HS-27A (cell line): Measurements from ENCODE around the gene CNTFR.
"Not testable (repeated sequence)": the region's sequence is repeated elsewhere in the genome, so short reads cannot be mapped to it uniquely, and the experiment has no call there.

Source experiments
- DNase-seq: peaks from one replicate; pipeline ENCODE4 v3.0.0-alpha.2; 2012; ENCODE audit warnings: low read depth, missing footprints

Gene CNTFR, protein sequence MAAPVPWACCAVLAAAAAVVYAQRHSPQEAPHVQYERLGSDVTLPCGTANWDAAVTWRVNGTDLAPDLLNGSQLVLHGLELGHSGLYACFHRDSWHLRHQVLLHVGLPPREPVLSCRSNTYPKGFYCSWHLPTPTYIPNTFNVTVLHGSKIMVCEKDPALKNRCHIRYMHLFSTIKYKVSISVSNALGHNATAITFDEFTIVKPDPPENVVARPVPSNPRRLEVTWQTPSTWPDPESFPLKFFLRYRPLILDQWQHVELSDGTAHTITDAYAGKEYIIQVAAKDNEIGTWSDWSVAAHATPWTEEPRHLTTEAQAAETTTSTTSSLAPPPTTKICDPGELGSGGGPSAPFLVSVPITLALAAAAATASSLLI

GRCh38 chr9:34589636-34590380 lies at the start of gene CNTFR:
TSS of gene CNTFR (minus strand) at chr9:34589724. CDS start at chr9:34568981, 20,743 bp downstream.
- DNase-seq, result no peak

GRCh38 chr9:34639322-34639721 lies 49.8 kb upstream of the CNTFR start:
- DNase-seq, result not testable (repeated sequence)

- no peak for DNase-seq
These were observed 48.6 kb upstream of the CNTFR start for GRCh38 chr9:34638138-34638445.

GRCh38 chr9:34637356-34638137 lies 48.0 kb upstream of the CNTFR start, which contains the start of gene SIGMAR1:
TSS of gene SIGMAR1 (minus strand) at chr9:34637787. CDS start at chr9:34637697, 90 bp downstream.
- peak; percentile 83 for DNase-seq

DNA sequence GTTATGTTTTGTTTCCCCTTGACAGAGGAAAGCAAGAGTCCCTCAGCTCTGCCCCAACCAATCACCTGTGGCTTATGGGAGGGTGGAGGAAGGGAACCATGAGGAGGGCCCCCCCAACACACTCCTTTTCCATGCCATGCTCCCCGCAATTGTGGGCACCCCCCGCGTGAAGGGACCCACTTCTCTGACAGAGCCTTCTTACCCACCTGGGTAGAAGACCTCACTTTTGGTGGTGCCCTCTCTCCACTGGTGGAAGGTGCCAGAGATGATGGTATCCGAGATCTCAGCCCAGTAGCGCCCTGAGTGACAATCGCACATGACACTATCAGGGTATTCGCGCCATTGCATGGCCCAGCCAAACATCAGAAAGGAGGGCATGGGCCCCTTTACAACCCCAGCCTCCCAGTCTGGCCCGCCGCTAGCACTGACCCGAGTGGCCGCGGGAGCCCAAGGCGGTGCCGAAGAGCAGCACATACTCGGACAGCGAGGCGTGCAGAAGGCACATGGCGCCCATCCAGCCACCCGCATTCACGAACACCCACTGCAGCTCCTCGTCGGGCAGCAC lies 47.3 kb upstream of the CNTFR start:
- no peak for DNase-seq

- DNase-seq, result no peak
These were observed 46.0 kb upstream of the CNTFR start for GRCh38 chr9:34635556-34635955.

- no peak for DNase-seq
These were observed 45.2 kb upstream of the CNTFR start for GRCh38 chr9:34634551-34635248.

- DNase-seq, result no peak
These were observed 44.5 kb upstream of the CNTFR start for GRCh38 chr9:34633851-34634550.

GRCh38 chr9:34633166-34633565 lies 43.6 kb upstream of the CNTFR start:
- DNase-seq, result no peak

DNA sequence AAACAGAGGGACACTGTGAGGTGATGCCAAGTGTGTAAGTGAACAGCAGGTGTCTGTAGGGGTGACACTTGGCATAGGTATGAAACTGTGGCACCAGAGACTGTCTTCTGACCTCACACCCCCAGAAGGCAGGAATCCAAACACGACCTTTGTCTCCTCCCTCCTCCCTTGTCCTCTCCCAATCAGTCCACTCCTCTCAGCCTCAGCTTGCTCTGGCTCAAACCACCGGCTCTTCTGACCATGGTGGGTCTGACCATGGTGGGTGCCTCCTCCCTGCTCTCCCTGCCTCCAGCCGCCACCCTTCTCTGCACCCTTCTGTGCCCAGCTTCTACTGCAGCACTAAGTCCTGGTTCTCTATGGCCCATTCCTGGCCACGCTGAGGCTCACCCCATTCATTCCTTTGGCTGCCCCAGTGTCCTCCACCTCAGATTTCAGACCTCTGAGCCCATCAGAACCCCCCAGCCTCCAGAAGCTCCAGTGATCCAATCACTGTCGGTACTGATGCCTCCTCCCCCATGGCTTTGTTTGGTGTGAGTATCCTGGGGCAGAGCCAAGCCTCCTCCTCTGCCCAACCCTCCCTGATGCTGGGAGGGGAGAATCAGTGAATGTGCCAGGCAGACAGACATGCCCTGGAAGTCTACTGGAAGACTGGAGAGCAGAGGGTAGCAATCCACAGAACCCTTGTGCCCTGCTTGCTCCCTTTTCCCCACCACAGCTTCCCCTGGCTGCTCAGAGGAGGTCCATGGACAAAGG lies 41.1 kb upstream of the CNTFR start:
- no peak for DNase-seq

DNA sequence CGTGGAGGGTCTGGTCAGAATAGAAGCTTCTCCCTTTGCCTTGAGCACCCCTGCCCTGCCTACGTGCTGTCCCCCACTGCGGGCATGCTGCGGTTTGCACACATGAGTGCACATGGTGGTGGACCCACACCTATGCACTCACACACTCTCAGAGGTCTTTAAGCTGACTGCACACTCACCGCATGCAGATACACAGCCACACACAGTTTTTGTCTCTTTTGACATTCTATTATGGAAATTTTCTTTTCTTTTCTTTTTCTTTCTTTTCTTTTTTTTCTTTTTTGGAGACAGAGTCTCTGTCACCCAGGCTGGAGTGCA lies 39.9 kb upstream of the CNTFR start:
- DNase-seq, result no peak

DNA sequence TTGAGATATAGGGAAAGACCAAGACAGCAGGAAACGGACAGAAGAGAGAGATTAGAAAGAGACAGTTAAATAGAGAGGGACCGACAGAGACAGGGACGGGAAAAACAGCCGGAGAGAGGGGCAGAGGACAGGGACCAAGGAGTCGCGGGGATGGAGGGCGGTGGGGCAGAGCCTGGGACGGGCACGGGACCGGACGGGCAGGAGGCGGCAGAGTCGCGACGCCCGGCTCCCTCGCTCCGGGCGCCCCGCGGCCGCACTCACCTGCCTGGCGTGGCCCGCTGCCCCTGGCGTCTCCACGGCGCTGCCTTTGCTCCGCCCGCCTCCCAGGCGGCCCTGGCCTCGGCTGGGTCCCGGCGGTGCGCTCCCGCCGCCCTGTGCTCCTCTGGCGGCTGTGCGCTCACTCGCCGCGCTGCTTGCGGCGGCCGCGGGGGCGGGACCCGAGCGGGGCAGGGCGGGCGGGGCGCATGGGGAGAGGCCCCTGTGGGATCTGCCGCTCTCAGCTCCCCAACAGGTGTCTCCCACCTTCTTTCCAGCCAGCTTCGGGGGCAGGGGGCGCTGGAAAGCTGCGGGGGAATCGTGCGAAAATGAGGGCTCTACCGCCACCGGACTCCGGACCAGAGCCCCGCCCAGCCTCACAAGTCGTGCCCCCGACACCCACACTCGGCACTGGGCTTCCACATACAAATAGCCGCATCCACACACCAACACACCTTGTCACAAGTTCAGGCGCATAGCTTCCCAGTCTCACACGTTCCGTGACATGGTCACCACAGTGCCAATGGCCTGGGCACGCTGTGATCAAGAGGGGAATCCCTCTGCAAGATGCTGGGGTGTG lies 39.3 kb upstream of the CNTFR start, which contains the start of gene ARID3C:
ARID3C (minus strand) TSS at position 411 of the 835 bp plus-strand sequence. CDS start 1,052 bp downstream, outside the sequence.
- no peak for DNase-seq

DNA sequence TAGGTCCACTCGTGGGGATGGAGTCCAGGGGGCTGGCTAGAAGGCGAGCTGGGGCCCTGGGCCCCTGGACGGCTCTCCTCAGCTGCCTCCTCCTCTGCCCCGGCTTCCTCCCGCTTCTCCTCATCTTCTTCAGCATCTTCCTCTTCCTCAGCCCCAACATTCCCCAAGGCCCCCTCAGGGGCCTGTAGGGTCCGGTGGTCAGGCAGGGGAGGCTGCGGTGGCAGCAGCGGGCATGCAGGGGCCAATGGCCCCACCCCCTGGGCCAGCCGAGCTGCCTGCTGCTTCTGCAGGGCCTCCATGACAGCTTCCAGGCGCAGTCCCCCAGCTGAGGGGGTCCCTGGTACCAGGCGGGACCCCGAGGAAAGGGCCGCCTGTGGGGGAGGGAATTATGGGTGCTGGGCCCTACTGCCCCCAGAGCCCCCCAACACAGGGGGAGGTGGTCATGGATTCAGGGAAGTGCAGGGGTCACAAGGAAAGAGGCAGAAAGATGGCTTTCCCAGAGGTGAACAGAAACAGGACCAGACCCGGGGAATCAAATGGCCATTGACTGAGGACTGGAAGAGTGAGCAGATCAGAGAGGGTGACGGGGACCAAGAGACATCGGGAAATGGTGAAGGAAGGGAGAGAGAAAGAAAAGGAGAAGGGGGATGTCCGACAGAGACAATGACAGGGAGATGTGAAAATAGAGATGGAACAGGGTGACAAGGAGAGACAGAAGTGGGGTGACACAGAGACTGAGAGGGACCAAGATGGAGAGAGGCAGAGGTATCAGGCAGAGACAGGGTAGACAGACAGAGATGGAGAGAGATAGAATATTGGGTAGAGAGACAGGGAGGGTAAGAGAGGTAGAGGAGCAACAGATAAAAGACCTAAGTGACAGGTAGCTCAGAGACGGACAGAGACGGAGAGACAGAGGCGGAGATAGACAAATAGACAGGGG lies 38.5 kb upstream of the CNTFR start:
- DNase-seq, result no peak

DNA sequence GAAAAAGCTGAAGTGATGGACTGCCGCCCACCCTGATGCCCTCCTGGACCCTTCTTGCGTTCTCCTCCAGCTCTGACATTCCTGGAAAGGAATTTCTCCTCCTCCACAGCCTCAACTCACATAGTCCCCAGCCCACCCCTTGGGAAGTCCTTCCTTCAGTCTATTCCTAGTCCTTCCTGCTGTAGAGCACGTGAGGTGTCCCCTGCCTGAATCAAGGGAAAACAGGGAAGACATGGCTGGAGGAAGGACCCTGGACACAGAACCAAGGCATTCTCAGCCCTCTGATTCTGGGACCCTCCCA lies 35.6 kb upstream of the CNTFR start:
- DNase-seq, result no peak

- no peak for DNase-seq
These were observed 35.1 kb upstream of the CNTFR start for GRCh38 chr9:34624475-34625185.

- no peak for DNase-seq
These were observed 34.1 kb upstream of the CNTFR start for GRCh38 chr9:34623374-34624235.
